Spleen (tissue), 11 donors: ENCODE results near the gene GLRX3. TPM values are rescaled to one million over a fixed set of nuclear protein-coding genes. Genes with fewer than 3 reads are reported as not detected.
A peak's percentile ranks its signal among the peaks of the same experiment; 100 is the strongest.

Experiments used
- DNase-seq: peaks from one replicate; pipeline ENCODE4 v3.0.0-alpha.2; 2020
- H3K27ac ChIP-seq, 8 donors: fragments of 200-600 bp; sonication (generic) in 7 of 8; 1 replicate in 4 of 8; 2 replicates in 4 of 8; pipeline versions ENCODE4 v1.5.0 to v1.8.0; 2016 to 2021; ENCODE audit warnings: inconsistent platforms in 4 of 8, mild to moderate bottlenecking in 4 of 8, moderate library complexity in 1 of 8
- H3K27me3 ChIP-seq, 7 donors: fragments of 200-600 bp; sonication (generic) in 6 of 7; replicated peaks in 1 of 7; 1 replicate in 4 of 7; 2 replicates in 3 of 7; pipeline versions ENCODE4 v1.5.0 to v1.8.0; 2016 to 2021; ENCODE audit warnings: inconsistent platforms in 3 of 7, mild to moderate bottlenecking in 1 of 7
- H3K36me3 ChIP-seq, 6 donors: fragments of 200-600 bp; sonication (generic) in 5 of 6; 1 replicate in 4 of 6; 2 replicates in 2 of 6; pipeline versions ENCODE4 v1.5.0 to v1.8.0; 2016 to 2021; ENCODE audit warnings: inconsistent platforms in 2 of 6
- H3K4me1 ChIP-seq, 6 donors: fragments of 200-600 bp; sonication (generic) in 5 of 6; 1 replicate in 3 of 6; 2 replicates in 3 of 6; pipeline versions ENCODE4 v1.5.0 to v1.8.0; 2016 to 2021; ENCODE audit warnings: inconsistent platforms in 3 of 6
- H3K4me3 ChIP-seq, 8 donors: fragments of 200-600 bp; sonication (generic) in 7 of 8; 1 replicate in 4 of 8; 2 replicates in 4 of 8; pipeline versions ENCODE4 v1.5.0 to v1.8.0; 2016 to 2021; ENCODE audit warnings: inconsistent platforms in 4 of 8, mild to moderate bottlenecking in 4 of 8, moderate library complexity in 2 of 8
- H3K9me3 ChIP-seq, 8 donors: fragments of 200-600 bp; sonication (generic) in 7 of 8; 1 replicate in 4 of 8; 2 replicates in 4 of 8; pipeline versions ENCODE4 v1.5.0 to v1.8.0; 2016 to 2021; ENCODE audit warnings: inconsistent platforms in 4 of 8
- CTCF ChIP-seq, 11 experiments: fragments of 200-600 bp in 7 of 11; fragments of 450-650 bp in 4 of 11; sonication (generic) in 4 of 11; IDR thresholded peaks in 8 of 11; conservative IDR thresholded peaks in 3 of 11; 1 replicate in 7 of 11; 2 replicates in 4 of 11; pipeline versions ENCODE4 v1.4.0 to v1.8.0; 2016 to 2021; ENCODE audit warnings: antibody characterized with exemption in 11 of 11, inconsistent platforms in 4 of 11, mild to moderate bottlenecking in 1 of 11
- POLR2A ChIP-seq, 3 donors: fragments of 450-650 bp; IDR thresholded peaks; one replicate each; pipeline ENCODE4 v1.5.1; 2017; ENCODE audit warnings: antibody characterized with exemption in 3 of 3, mild to moderate bottlenecking in 1 of 3
- POLR2AphosphoS5 ChIP-seq, 3 donors: sonication (generic); formaldehyde crosslinking; IDR thresholded peaks; one replicate each; pipeline ENCODE4 v1.5.1; 2017; ENCODE audit warnings: antibody characterized with exemption in 3 of 3
- whole genome bisulfite sequencing, 5 donors: extraction: QIAGEN DNeasy Blood & Tissue Kit in 3 of 5; methylation state at CpG; one replicate each; pipeline versions ENCODE4 v1.1.5 to v1.1.7; 2013 to 2018; 5-methylcytosine and 5-hydroxymethylcytosine counted together
- intact Hi-C: fragments of 100-400 bp; cut with DNase I; formaldehyde crosslinking; loops from one replicate; pipeline ENCODE4 v1.15.0; 2023; ENCODE audit warnings: low total_unique reads
- polyA plus RNA-seq, 3 donors: library from polyadenylated mRNA; stranded (reverse); fragments of 200-250 nt; gene quantifications; one replicate each; pipeline ENCODE4 v1.2.1, GENCODE V29; 2013
- total RNA-seq, 7 donors: library from RNA; depleted of rRNA in 3 of 7; stranded (reverse); fragments of >200 nt in 3 of 7; fragmentation: NEBNext Ultra II Directional in 4 of 7; extraction: Animal tissue kit (Norgen Biotek cat#: 25700) in 4 of 7; gene quantifications; one replicate each; pipeline versions ENCODE4 v1.1.0 to v1.2.1, GENCODE V29; 2016 to 2021
- donor health status: healthy with polysubstance abuse.
- donor health status: DM: no; HTN: no; CAD: no; lungs with moderate emphysema.
- donor health status: DM: no; HTN: no; CAD: no.
- donor health status: Bipolar disorder and iron deficiency.
- donor health status: healthy.
- donor health status: DM: no; HTN: no; CAD: no.
- donor health status: DM: yes; HTN: yes; CAD: no.

Gene GLRX3
- total and polyA plus RNA-seq, 10 donors = 32.2 to 63.2 (median 42.2) TPM

- Histone ChIP-seq H3K36me3 (peaks cover 0 to 14% (median 4%) of the 10 kb centered on the region in 6 donors), H3K4me3 (peak overlapping the region in 6 of 8 donors; percentile 69 to 90 (median 78)), H3K27ac (peak overlapping the region in 1 of 8 donors; percentile 93), H3K4me1 (peaks cover 10 to 53% (median 29%) of the 10 kb centered on the region in 6 donors), H3K27me3 (no peaks in the 10 kb centered on the region), H3K9me3 (no peaks in the 10 kb centered on the region)
- TF ChIP-seq POLR2A (IDR thresholded peaks at IDR 0.05) (no peak), CTCF (IDR thresholded peaks at IDR 0.05 in 8 of 11, conservative IDR thresholded peaks at IDR 0.05 in 3 of 11) (no peak), POLR2AphosphoS5 (IDR thresholded peaks at IDR 0.05) (no peak)
- no peak for DNase-seq
- 50 to 61% (median 57%) methylated on average over 6 of the region's 6 CpGs for WGBS, 5 donors
- intact Hi-C loops = no loop called here
Observed at GRCh38 chr10:130108934-130109604, 27.1 kb upstream of the GLRX3 start.

- no peaks in the 10 kb centered on the region for H3K27me3 ChIP-seq
- peak overlapping the region; percentile 68 to 90 (median 74) for H3K4me3 ChIP-seq
- peak; percentile 65 to 84 (median 76) for TF ChIP-seq CTCF (IDR thresholded peaks at IDR 0.05 in 8 of 11, conservative IDR thresholded peaks at IDR 0.05 in 3 of 11)
- no peak for TF ChIP-seq POLR2AphosphoS5 (IDR thresholded peaks at IDR 0.05)
- DNase-seq = no peak
- 0 to 3% (median 1%) methylated on average over 9 of the region's 9 CpGs for whole genome bisulfite sequencing, 5 donors
- peaks cover 0 to 12% (median 4%) of the 10 kb centered on the region in 6 donors for H3K36me3 ChIP-seq
- peaks cover 10 to 53% (median 29%) of the 10 kb centered on the region in 6 donors for H3K4me1 ChIP-seq
- H3K9me3 ChIP-seq = no peaks in the 10 kb centered on the region
- intact Hi-C loops = no loop called here
- H3K27ac ChIP-seq = peak overlapping the region; percentile 67 to 99 (median 93)
Observed at GRCh38 chr10:130109796-130110245, 26.4 kb upstream of the GLRX3 start.

GRCh38 chr10:130110246-130111112 lies 25.7 kb upstream of the GLRX3 start, which contains the start of gene C10orf143:
C10orf143 (minus strand) TSS chr10:130110830; CDS start chr10:130110772, 58 bp downstream.
- no peak for TF ChIP-seq CTCF (IDR thresholded peaks at IDR 0.05 in 8 of 11, conservative IDR thresholded peaks at IDR 0.05 in 3 of 11)
- TF ChIP-seq POLR2A (IDR thresholded peaks at IDR 0.05) = peak in 2 of 3 donors; percentile 38 to 61
- peak; percentile 94 to 95 (median 94) for TF ChIP-seq POLR2AphosphoS5 (IDR thresholded peaks at IDR 0.05)
- peak; percentile 99 for DNase-seq
- intact Hi-C loops = no loop called here
- Histone ChIP-seq H3K27me3 (no peaks in the 10 kb centered on the region), H3K4me1 (peaks cover 10 to 53% (median 29%) of the 10 kb centered on the region in 6 donors), H3K9me3 (peaks cover 0 to under 1% (median 0%) of the 10 kb centered on the region in 8 donors), H3K4me3 (peak within 1 kb of the TSS; percentile 68 to 90 (median 74)), H3K36me3 (peaks cover 0 to 6% (median 3%) of the 10 kb centered on the region in 6 donors), H3K27ac (peak within 1 kb of the TSS; percentile 67 to 99 (median 93))
- WGBS, 5 donors = 0 to 1% (median 0%) methylated on average over 7 to 71 of the region's 71 CpGs
